Endothelial cell of umbilical vein (primary cell): ENCODE measurements around the gene NR4A1. TPM values are rescaled to one million over a fixed set of nuclear protein-coding genes. Genes with fewer than 3 reads are reported as not detected.

Experiments
- BruUV-seq: library from RNA; stranded (reverse); fragments of 400-500 nt; replicated peaks from 2 replicates; lab custom pipeline; 2021; lab: Mats Ljungman, UMichigan
- CTCF ChIA-PET: fragments of 300-600, 350-600 bp; sonication (Branson Sonifier 250); formaldehyde crosslinking; loops from one replicate; lab custom pipeline; 2021; ENCODE audit warnings: antibody characterized with exemption, inconsistent platforms; lab: Charles Lee
- POLR2A ChIA-PET: fragments of 300-600, 350-600 bp; sonication (Branson Sonifier 250); formaldehyde crosslinking; loops from one replicate; lab custom pipeline; 2021; ENCODE audit warnings: antibody characterized with exemption, inconsistent platforms; lab: Charles Lee
- DNase-seq: peaks from one replicate; pipeline ENCODE4 v3.0.0-alpha.2; 2011; ENCODE audit warnings: low read depth, low spot score
- FAIRE-seq: peaks from 2 replicates; lab custom pipeline; 2011; peaks lifted over from hg19 to GRCh38; lab: Jason Lieb, UNC
- H2AFZ ChIP-seq: 2 replicates; pipeline ENCODE4 v1.6.0; 2012; ENCODE audit warnings: low read depth, low read length, control low read depth, inconsistent platforms
- H3K27ac ChIP-seq: 2 replicates; pipeline ENCODE4 v1.5.1; 2011; ENCODE audit warnings: low read depth, mild to moderate bottlenecking, control low read depth, low read length, moderate library complexity; ENCODE audit not compliant: insufficient read depth
- H3K27me3 ChIP-seq, 2 experiments: 2 replicates each; pipeline versions ENCODE4 v1.6.0 to v1.6.1; 2011; ENCODE audit warnings: low read length in 2 of 2, mixed read lengths in 1 of 2; ENCODE audit not compliant: control insufficient read depth in 2 of 2, insufficient read depth in 2 of 2
- H3K36me3 ChIP-seq, 2 experiments: 2 replicates in 1 of 2; 3 replicates in 1 of 2; pipeline ENCODE4 v1.5.1; 2011; ENCODE audit warnings: low read length in 2 of 2, mild to moderate bottlenecking in 1 of 2, moderate library complexity in 1 of 2; ENCODE audit not compliant: control insufficient read depth in 2 of 2, insufficient read depth in 2 of 2; ENCODE audit errors: extremely low read depth in 1 of 2
- H3K4me1 ChIP-seq: 3 replicates; pipeline ENCODE4 v1.5.1; 2011; ENCODE audit warnings: mild to moderate bottlenecking, low read length; ENCODE audit not compliant: control insufficient read depth, insufficient read depth; ENCODE audit errors: extremely low read depth
- H3K4me2 ChIP-seq: 2 replicates; pipeline ENCODE4 v1.6.1; 2011; ENCODE audit warnings: low read length, control low read depth, mixed read lengths; ENCODE audit not compliant: insufficient read depth
- H3K4me3 ChIP-seq, 3 experiments: fragments of 200-600 bp in 1 of 3; sonication (generic), shearing (Covaris generic) in 1 of 3; replicated peaks in 1 of 3; 2 replicates each; pipeline ENCODE4 v1.5.1; 2011 to 2016; ENCODE audit warnings: control low read depth in 3 of 3, low read length in 3 of 3, mild to moderate bottlenecking in 2 of 3, inconsistent platforms in 1 of 3, low read depth in 1 of 3, moderate library complexity in 1 of 3; ENCODE audit not compliant: insufficient read depth in 1 of 3
- H3K79me2 ChIP-seq: 2 replicates; pipeline ENCODE4 v1.6.0; 2012; ENCODE audit warnings: low read length, inconsistent platforms; ENCODE audit not compliant: control insufficient read depth, insufficient read depth
- H3K9ac ChIP-seq: replicated peaks from 2 replicates; pipeline ENCODE3; 2011; ENCODE audit warnings: low read length, control low read depth; ENCODE audit not compliant: insufficient read depth; ENCODE audit errors: extremely low read depth
- H3K9me1 ChIP-seq: replicated peaks from 3 replicates; pipeline ENCODE4 v1.6.0; 2011; ENCODE audit warnings: mild to moderate bottlenecking, low read length; ENCODE audit not compliant: control insufficient read depth, insufficient read depth; ENCODE audit errors: extremely low read depth
- H3K9me3 ChIP-seq: replicated peaks from 2 replicates; pipeline ENCODE4 v1.5.1; 2012; ENCODE audit warnings: low read length, inconsistent platforms; ENCODE audit not compliant: control insufficient read depth, insufficient read depth
- H4K20me1 ChIP-seq: replicated peaks from 2 replicates; pipeline ENCODE3; 2011; ENCODE audit warnings: mild to moderate bottlenecking, low read length; ENCODE audit not compliant: control insufficient read depth, insufficient read depth; ENCODE audit errors: extremely low read depth
- EZH2 ChIP-seq: IDR thresholded peaks from 2 replicates; pipeline ENCODE4 v1.6.1; 2012; ENCODE audit warnings: borderline replicate concordance, low read depth, mild to moderate bottlenecking, moderate library complexity, low read length, inconsistent platforms; ENCODE audit not compliant: severe bottlenecking
- FOS ChIP-seq: IDR thresholded peaks from 2 replicates; pipeline ENCODE4 v1.6.1; 2011; ENCODE audit warnings: mild to moderate bottlenecking, low read length, moderate library complexity, borderline replicate concordance; ENCODE audit not compliant: insufficient read depth
- GATA2 ChIP-seq: IDR thresholded peaks from 2 replicates; pipeline ENCODE4 v1.7.0; 2011; ENCODE audit warnings: low read depth, mild to moderate bottlenecking, moderate library complexity, mixed read lengths, low read length; ENCODE audit not compliant: insufficient read length, insufficient read depth
- JUN ChIP-seq: IDR thresholded peaks from 2 replicates; pipeline ENCODE4 v1.6.1; 2011; ENCODE audit warnings: borderline replicate concordance, low read depth; ENCODE audit not compliant: insufficient read length, insufficient read depth
- MYC ChIP-seq: IDR thresholded peaks from one replicate; pipeline ENCODE4 v1.6.1; 2011; ENCODE audit warnings: mild to moderate bottlenecking, low read depth, low read length
- POLR2A ChIP-seq: IDR thresholded peaks from 2 replicates; pipeline ENCODE4 v1.6.1; 2012; ENCODE audit warnings: low read depth, mild to moderate bottlenecking, control low read depth, low read length
- POLR2AphosphoS5 ChIP-seq: IDR thresholded peaks from 2 replicates; pipeline ENCODE4 v1.6.1; 2012; ENCODE audit warnings: low read depth, mild to moderate bottlenecking, control low read depth, low read length, moderate library complexity; ENCODE audit not compliant: insufficient read depth
- dilution Hi-C: fragments of 300-500 bp; cut with MboI; formaldehyde crosslinking; loops from one replicate; pipeline ENCODE4 v1.15.0; 2019; ENCODE audit warnings: low sequenced_read_pairs; ENCODE audit not compliant: extremely low pct_ligation_motif_present
- intact Hi-C: fragments of 100-400 bp; cut with micrococcal nuclease; formaldehyde crosslinking; loops from one replicate; pipeline ENCODE4 v1.10.0; 2022
- polyA plus RNA-seq, 4 experiments: library from polyadenylated mRNA; depleted of rRNA in 3 of 4; stranded (reverse) in 3 of 4; unstranded in 1 of 4; fragments of >200 nt; gene quantifications; 2 replicates each; pipeline versions ENCODE4 v1.2.1 to v1.2.3, GENCODE V29; 2011 to 2012; ENCODE audit warnings: missing spikeins in 1 of 4
- total RNA-seq: library from RNA; stranded (reverse); gene quantifications from 2 replicates; pipeline ENCODE4 v1.2.3, GENCODE V29; 2021
- TF ChIP-seq, protein P1 (sequence below): IDR thresholded peaks from 2 replicates; pipeline ENCODE4 v1.6.1; 2011; ENCODE audit not compliant: insufficient read depth, insufficient read length
- TF ChIP-seq, protein P2 (sequence below), 2 donors: IDR thresholded peaks; 1 replicate in 1 of 2; 2 replicates in 1 of 2; pipeline ENCODE4 v1.5.1; 2011; ENCODE audit warnings: low read length in 2 of 2, mild to moderate bottlenecking in 2 of 2, moderate library complexity in 2 of 2, control low read depth in 1 of 2, inconsistent platforms in 1 of 2, low read depth in 1 of 2; ENCODE audit not compliant: insufficient read depth in 1 of 2; ENCODE audit errors: extremely low read depth in 1 of 2

NR4A1 gene
- total and polyA plus RNA-seq, 2 donors (not counting 3 experiments of a cell fraction or from before 2014, with no cell fraction given): 6.8 to 18.2 TPM

DNA sequence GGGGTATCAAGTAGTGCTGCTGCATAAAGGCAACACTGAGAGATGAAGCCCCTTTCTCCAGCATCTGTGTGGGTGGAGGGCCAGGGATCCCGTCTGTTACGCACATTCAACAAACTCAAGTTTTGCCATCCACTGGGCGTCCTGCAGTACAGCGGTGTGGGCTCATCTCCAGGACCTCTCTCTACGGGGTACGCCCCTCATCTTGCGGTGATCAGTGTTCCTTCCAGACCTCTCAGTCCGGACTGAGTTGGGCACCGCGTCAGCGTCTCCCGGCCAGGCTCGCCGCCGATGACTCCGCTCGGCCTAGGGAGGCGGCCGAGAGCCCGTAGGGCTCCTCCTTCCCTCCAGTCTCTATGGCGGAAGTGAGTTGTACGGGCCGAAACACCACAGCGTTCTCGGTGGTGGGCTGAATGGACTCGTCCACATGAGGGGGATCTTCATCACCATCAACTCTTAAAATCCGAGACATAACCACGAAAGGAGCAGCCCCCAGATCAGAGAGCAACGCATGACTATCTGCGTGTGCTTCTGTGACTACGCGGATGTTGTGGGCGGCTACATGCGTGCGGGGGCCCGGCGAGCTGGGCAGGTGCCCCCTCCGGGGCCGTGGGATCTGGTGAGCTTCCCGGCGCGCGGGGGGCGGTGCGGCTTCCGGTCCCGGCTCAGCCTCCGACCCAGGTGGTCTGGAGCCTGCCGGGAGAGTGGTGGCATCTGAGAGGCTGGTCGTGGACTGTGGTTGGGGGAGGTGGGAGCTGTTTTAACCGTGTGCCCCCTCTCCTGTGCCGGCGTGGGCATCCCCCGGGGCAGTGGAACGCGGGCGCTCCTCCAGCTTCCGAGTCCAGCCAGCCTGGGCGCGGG lies 18.3 kb downstream of the NR4A1 start, which contains the start of gene ATG101:
TSS of gene ATG101 (plus strand) at position 652 of the 858 bp plus-strand sequence. CDS start 3,673 bp downstream, outside the sequence.
- H3K4me3 ChIP-seq: peak within 1 kb of the TSS; percentile 69 to 81 (median 73)
- intact Hi-C loops: loop anchor here (1.0 kb wide), 4 partner anchors 18 to 51 kb away; partner anchors contain the start of gene NR4A1
- dilution Hi-C loops: no loop called here
- CTCF ChIA-PET: interaction anchor here (0.6 to 7.2 kb wide), 23 partner anchors 8 to 76 kb away, joined by 3 to 156 read pairs (median 6); partner anchors contain the start of gene NR4A1
- H3K27ac ChIP-seq: peak within 1 kb of the TSS; percentile 93
- H3K9ac ChIP-seq: peak within 1 kb of the TSS; percentile 89
- peaks cover 38% of the 10 kb centered on the region for H3K79me2 ChIP-seq
- no peaks in the 10 kb centered on the region for H3K9me1 ChIP-seq
- TSS peak; percentile 55 for BruUV-seq
- peak; percentile 97 for FAIRE-seq
- H3K9me3 ChIP-seq: no peaks in the 10 kb centered on the region
- H2AFZ ChIP-seq: peak within 1 kb of the TSS; percentile 83
- TF ChIP-seq, protein P1, sequence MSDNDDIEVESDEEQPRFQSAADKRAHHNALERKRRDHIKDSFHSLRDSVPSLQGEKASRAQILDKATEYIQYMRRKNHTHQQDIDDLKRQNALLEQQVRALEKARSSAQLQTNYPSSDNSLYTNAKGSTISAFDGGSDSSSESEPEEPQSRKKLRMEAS: no peak
- TF ChIP-seq MYC (peak; percentile 18), JUN (no peak), POLR2AphosphoS5 (peak; percentile 93), FOS (no peak), POLR2A (peak; percentile 83), EZH2 (no peak), GATA2 (no peak)
- TF ChIP-seq, protein P2, sequence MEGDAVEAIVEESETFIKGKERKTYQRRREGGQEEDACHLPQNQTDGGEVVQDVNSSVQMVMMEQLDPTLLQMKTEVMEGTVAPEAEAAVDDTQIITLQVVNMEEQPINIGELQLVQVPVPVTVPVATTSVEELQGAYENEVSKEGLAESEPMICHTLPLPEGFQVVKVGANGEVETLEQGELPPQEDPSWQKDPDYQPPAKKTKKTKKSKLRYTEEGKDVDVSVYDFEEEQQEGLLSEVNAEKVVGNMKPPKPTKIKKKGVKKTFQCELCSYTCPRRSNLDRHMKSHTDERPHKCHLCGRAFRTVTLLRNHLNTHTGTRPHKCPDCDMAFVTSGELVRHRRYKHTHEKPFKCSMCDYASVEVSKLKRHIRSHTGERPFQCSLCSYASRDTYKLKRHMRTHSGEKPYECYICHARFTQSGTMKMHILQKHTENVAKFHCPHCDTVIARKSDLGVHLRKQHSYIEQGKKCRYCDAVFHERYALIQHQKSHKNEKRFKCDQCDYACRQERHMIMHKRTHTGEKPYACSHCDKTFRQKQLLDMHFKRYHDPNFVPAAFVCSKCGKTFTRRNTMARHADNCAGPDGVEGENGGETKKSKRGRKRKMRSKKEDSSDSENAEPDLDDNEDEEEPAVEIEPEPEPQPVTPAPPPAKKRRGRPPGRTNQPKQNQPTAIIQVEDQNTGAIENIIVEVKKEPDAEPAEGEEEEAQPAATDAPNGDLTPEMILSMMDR (IDR thresholded peaks at IDR 0.05; ENCODE audit: extremely low read depth in 1 of 2, insufficient read depth in 1 of 2, low read depth in 1 of 2, low read length in 2 of 2): peak; percentile 83 to 90
- H3K4me1 ChIP-seq: peaks cover 12% of the 10 kb centered on the region
- H4K20me1 ChIP-seq: no peaks in the 10 kb centered on the region
- no peaks in the 10 kb centered on the region for H3K27me3 ChIP-seq
- DNase-seq: peak; percentile 95
- H3K36me3 ChIP-seq: peaks cover 0 to 9% of the 10 kb centered on the region in 2 experiments
- peak within 1 kb of the TSS; percentile 65 for H3K4me2 ChIP-seq
- POLR2A ChIA-PET: interaction anchor here (0.6 to 1.8 kb wide), 4 partner anchors 25 to 63 kb away, joined by 3 to 7 read pairs (median 4); partner anchors contain the start of gene TAMALIN
